Body of pancreas (tissue), 4 donors: ENCODE measurements around the gene CISTR. TPM values are rescaled to one million over a fixed set of nuclear protein-coding genes. Genes with fewer than 3 reads are reported as not detected.
"Not testable (repeated sequence)": the region's sequence is repeated elsewhere in the genome, so short reads cannot be mapped to it uniquely, and the experiment has no call there.

ENCODE experiments used
- ATAC-seq: fragments of 150-250 bp; one replicate; pipeline ENCODE4 v1.9.1; 2016
- DNase-seq, 4 donors: peaks; one replicate each; pipeline ENCODE4 v3.0.0-alpha.2; 2019
- H3K27ac ChIP-seq, 4 donors: fragments of 200-600 bp; sonication (generic); 1 replicate in 3 of 4; 2 replicates in 1 of 4; pipeline versions ENCODE4 v1.5.1 to v1.6.1; 2016 to 2019; ENCODE audit warnings: mild to moderate bottlenecking in 1 of 4, mixed read lengths in 1 of 4, moderate library complexity in 1 of 4
- H3K27me3 ChIP-seq, 2 donors: fragments of 200-600 bp; sonication (generic); one replicate each; pipeline ENCODE4 v1.6.0; 2016; ENCODE audit warnings: mild to moderate bottlenecking in 1 of 2
- H3K36me3 ChIP-seq, 2 donors: fragments of 200-600 bp; sonication (generic); replicated peaks in 1 of 2; 2 replicates each; pipeline ENCODE4 v1.5.1; 2016; ENCODE audit warnings: low read depth in 2 of 2; ENCODE audit not compliant: insufficient read depth in 1 of 2
- H3K4me1 ChIP-seq: fragments of 200-600 bp; sonication (generic); one replicate; pipeline ENCODE4 v1.6.0; 2016
- H3K4me3 ChIP-seq, 2 donors: fragments of 200-600 bp; sonication (generic); 1 replicate in 1 of 2; 2 replicates in 1 of 2; pipeline ENCODE4 v1.5.1; 2016 to 2019
- H3K9me3 ChIP-seq, 3 donors: fragments of 200-600 bp; sonication (generic); 1 replicate in 2 of 3; 2 replicates in 1 of 3; pipeline ENCODE4 v1.5.1; 2016
- CTCF ChIP-seq, 7 experiments: fragments of 450-650 bp in 4 of 7; fragments of 200-600 bp in 3 of 7; sonication (generic) in 3 of 7; IDR thresholded peaks; one replicate each; pipeline ENCODE4 v1.5.1; 2016 to 2019; ENCODE audit warnings: antibody characterized with exemption in 7 of 7
- POLR2A ChIP-seq, 3 donors: fragments of 450-650 bp; IDR thresholded peaks; one replicate each; pipeline ENCODE4 v1.6.1; 2016; ENCODE audit warnings: antibody characterized with exemption in 3 of 3, mild to moderate bottlenecking in 2 of 3
- WGBS, 2 donors: methylation state at CpG; one replicate each; pipeline ENCODE4 v1.1.5; 2017; 5-methylcytosine and 5-hydroxymethylcytosine counted together
- intact Hi-C: fragments of 100-400 bp; cut with DNase I; formaldehyde crosslinking; loops from one replicate; pipeline ENCODE4 v1.15.1; 2023
- total RNA-seq, 2 donors: library from RNA; depleted of rRNA; stranded (reverse); fragments of >200 nt; gene quantifications; one replicate each; pipeline ENCODE4 v1.1.0, GENCODE V29; 2016

Gene CISTR
- total RNA-seq, 2 donors from 2014 or later, result not detected

GRCh38 chr12:53766881-53767280 lies 15.1 kb upstream of the CISTR start:
- intact Hi-C loops, result no loop called here
- no peaks in the 10 kb centered on the region for H3K36me3 ChIP-seq
- ATAC-seq, result no peak
- DNase-seq, result no peak
- no peaks in the 10 kb centered on the region for H3K27me3 ChIP-seq
- 66 to 75% methylated on average over 3 of the region's 3 CpGs for WGBS, 2 donors
- no peaks in the 10 kb centered on the region for H3K4me1 ChIP-seq
- H3K4me3 ChIP-seq, result no peak overlapping the region
- TF ChIP-seq POLR2A (IDR thresholded peaks at IDR 0.05), result no peak
- TF ChIP-seq CTCF (IDR thresholded peaks at IDR 0.05), result no peak
- H3K27ac ChIP-seq, result no peak overlapping the region
- no peaks in the 10 kb centered on the region for H3K9me3 ChIP-seq

- Histone ChIP-seq H3K36me3 (no peaks in the 10 kb centered on the region), H3K4me3 (no peak overlapping the region), H3K27me3 (no peaks in the 10 kb centered on the region), H3K4me1 (no peaks in the 10 kb centered on the region), H3K27ac (no peak overlapping the region), H3K9me3 (no peaks in the 10 kb centered on the region)
- TF ChIP-seq CTCF (IDR thresholded peaks at IDR 0.05) (no peak), POLR2A (IDR thresholded peaks at IDR 0.05) (no peak)
- no peak for ATAC-seq
- intact Hi-C loops, result no loop called here
- 45 to 57% methylated on average over 2 of the region's 2 CpGs for WGBS, 2 donors
- no peak for DNase-seq
Measured at GRCh38 chr12:53765891-53766290, 14.1 kb upstream of the CISTR start.

- Histone ChIP-seq H3K27ac (no peak overlapping the region), H3K9me3 (no peaks in the 10 kb centered on the region), H3K4me3 (no peak overlapping the region), H3K36me3 (no peaks in the 10 kb centered on the region), H3K27me3 (no peaks in the 10 kb centered on the region), H3K4me1 (no peaks in the 10 kb centered on the region)
- 72 to 76% methylated on average over 4 of the region's 4 CpGs for WGBS, 2 donors
- intact Hi-C loops, result no loop called here
- DNase-seq (no peak), ATAC-seq (no peak)
- TF ChIP-seq POLR2A (IDR thresholded peaks at IDR 0.05) (no peak), CTCF (IDR thresholded peaks at IDR 0.05) (no peak)
Measured at GRCh38 chr12:53764615-53765014, 12.8 kb upstream of the CISTR start.

GRCh38 chr12:53762793-53763192 lies 11.0 kb upstream of the CISTR start:
- intact Hi-C loops, H3K27ac ChIP-seq, ATAC-seq, H3K36me3 ChIP-seq, H3K4me1 ChIP-seq, DNase-seq, H3K4me3 ChIP-seq, H3K27me3 ChIP-seq, H3K9me3 ChIP-seq: not testable (repeated sequence)
- 93% methylated on average over 3 of the region's 3 CpGs for WGBS, 2 donors

- TF ChIP-seq CTCF (IDR thresholded peaks at IDR 0.05) (no peak), POLR2A (IDR thresholded peaks at IDR 0.05) (no peak)
Measured at GRCh38 chr12:53761306-53761705, 9.5 kb upstream of the CISTR start.

More at GRCh38 chr12:53761306-53761705, 9.5 kb upstream of the CISTR start:
- Histone ChIP-seq H3K27me3 (no peaks in the 10 kb centered on the region), H3K36me3 (no peaks in the 10 kb centered on the region), H3K9me3 (no peaks in the 10 kb centered on the region), H3K4me3 (no peak overlapping the region), H3K27ac (no peak overlapping the region), H3K4me1 (peaks cover 13% of the 10 kb centered on the region)
- intact Hi-C loops, result no loop called here
- DNase-seq (no peak), ATAC-seq (no peak)
